ENCODE measurements around the gene MTHFD1. TPM values are rescaled to one million over a fixed set of nuclear protein-coding genes. Genes with fewer than 3 reads are reported as not detected.

The MTHFD1 gene
- total and polyA plus RNA-seq, 10 donors, result 17.6 to 65.9 (median 29.7) TPM

GRCh38 chr14:64501411-64502171 lies 113.4 kb downstream of the MTHFD1 start:
- no peak for TF ChIP-seq CTCF (IDR thresholded peaks at IDR 0.05 in 8 of 11, conservative IDR thresholded peaks at IDR 0.05 in 3 of 11)
- TF ChIP-seq POLR2AphosphoS5 (IDR thresholded peaks at IDR 0.05), result peak in 2 of 3 donors; percentile 37 to 43
- Histone ChIP-seq H3K9me3 (no peaks in the 10 kb centered on the region), H3K36me3 (peaks cover 0 to 20% (median 7%) of the 10 kb centered on the region in 6 donors), H3K4me3 (peak overlapping the region in 6 of 8 donors; percentile 11 to 88 (median 80)), H3K27ac (peak overlapping the region; percentile 99 to 100 (median 99)), H3K4me1 (peaks cover 27 to 80% (median 52%) of the 10 kb centered on the region in 6 donors), H3K27me3 (replicated peaks in 1 of 7) (no peaks in the 10 kb centered on the region)
- intact Hi-C loops (cut with DNase I; ENCODE audit: low total_unique reads), result no loop called here
- DNase-seq, result no peak
- 35 to 39% (median 36%) methylated on average over 8 of the region's 8 CpGs for WGBS, 5 donors

- peaks cover 0 to 19% (median 7%) of the 10 kb centered on the region in 6 donors for H3K36me3 ChIP-seq
- WGBS, 5 donors, result 39 to 54% (median 41%) methylated on average over 6 of the region's 6 CpGs
- H3K4me1 ChIP-seq, result peaks cover 31 to 80% (median 58%) of the 10 kb centered on the region in 6 donors
- H3K27me3 ChIP-seq (replicated peaks in 1 of 7), result no peaks in the 10 kb centered on the region
- H3K4me3 ChIP-seq, result peak overlapping the region; percentile 55 to 88 (median 80)
- H3K9me3 ChIP-seq, result no peaks in the 10 kb centered on the region
- DNase-seq, result no peak
- TF ChIP-seq CTCF (IDR thresholded peaks at IDR 0.05 in 8 of 11, conservative IDR thresholded peaks at IDR 0.05 in 3 of 11) (no peak), POLR2AphosphoS5 (IDR thresholded peaks at IDR 0.05) (no peak), POLR2A (IDR thresholded peaks at IDR 0.05) (no peak)
- peak overlapping the region; percentile 99 to 100 (median 99) for H3K27ac ChIP-seq
- intact Hi-C loops (cut with DNase I; ENCODE audit: low total_unique reads), result no loop called here
Observed at GRCh38 chr14:64502456-64502855, 114.3 kb downstream of the MTHFD1 start.

- DNase-seq, result peak; percentile 78
- WGBS, 5 donors, result 1% methylated on average over 21 to 29 of the region's 29 CpGs
- Histone ChIP-seq H3K36me3 (peaks cover 0 to 14% (median 4%) of the 10 kb centered on the region in 6 donors), H3K27me3 (replicated peaks in 1 of 7) (no peaks in the 10 kb centered on the region), H3K4me1 (peaks cover 34 to 80% (median 63%) of the 10 kb centered on the region in 6 donors), H3K9me3 (no peaks in the 10 kb centered on the region), H3K4me3 (peak overlapping the region; percentile 55 to 88 (median 80)), H3K27ac (peak overlapping the region; percentile 99 to 100 (median 99))
- intact Hi-C loops (cut with DNase I; ENCODE audit: low total_unique reads), result no loop called here
- no peak for TF ChIP-seq POLR2AphosphoS5 (IDR thresholded peaks at IDR 0.05)
- TF ChIP-seq CTCF (IDR thresholded peaks at IDR 0.05 in 8 of 11, conservative IDR thresholded peaks at IDR 0.05 in 3 of 11), result no peak
- TF ChIP-seq POLR2A (IDR thresholded peaks at IDR 0.05), result no peak
Observed at GRCh38 chr14:64502887-64503433, 114.8 kb downstream of the MTHFD1 start.

Measured in spleen (tissue), 11 donors.